Measurements from ENCODE around the gene SYT3. TPM values are rescaled to one million over a fixed set of nuclear protein-coding genes. Genes with fewer than 3 reads are reported as not detected.

SYT3 gene, protein sequence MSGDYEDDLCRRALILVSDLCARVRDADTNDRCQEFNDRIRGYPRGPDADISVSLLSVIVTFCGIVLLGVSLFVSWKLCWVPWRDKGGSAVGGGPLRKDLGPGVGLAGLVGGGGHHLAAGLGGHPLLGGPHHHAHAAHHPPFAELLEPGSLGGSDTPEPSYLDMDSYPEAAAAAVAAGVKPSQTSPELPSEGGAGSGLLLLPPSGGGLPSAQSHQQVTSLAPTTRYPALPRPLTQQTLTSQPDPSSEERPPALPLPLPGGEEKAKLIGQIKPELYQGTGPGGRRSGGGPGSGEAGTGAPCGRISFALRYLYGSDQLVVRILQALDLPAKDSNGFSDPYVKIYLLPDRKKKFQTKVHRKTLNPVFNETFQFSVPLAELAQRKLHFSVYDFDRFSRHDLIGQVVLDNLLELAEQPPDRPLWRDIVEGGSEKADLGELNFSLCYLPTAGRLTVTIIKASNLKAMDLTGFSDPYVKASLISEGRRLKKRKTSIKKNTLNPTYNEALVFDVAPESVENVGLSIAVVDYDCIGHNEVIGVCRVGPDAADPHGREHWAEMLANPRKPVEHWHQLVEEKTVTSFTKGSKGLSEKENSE
- under 1 TPM; 0.19 to 0.59 TPM for total RNA-seq

DNA sequence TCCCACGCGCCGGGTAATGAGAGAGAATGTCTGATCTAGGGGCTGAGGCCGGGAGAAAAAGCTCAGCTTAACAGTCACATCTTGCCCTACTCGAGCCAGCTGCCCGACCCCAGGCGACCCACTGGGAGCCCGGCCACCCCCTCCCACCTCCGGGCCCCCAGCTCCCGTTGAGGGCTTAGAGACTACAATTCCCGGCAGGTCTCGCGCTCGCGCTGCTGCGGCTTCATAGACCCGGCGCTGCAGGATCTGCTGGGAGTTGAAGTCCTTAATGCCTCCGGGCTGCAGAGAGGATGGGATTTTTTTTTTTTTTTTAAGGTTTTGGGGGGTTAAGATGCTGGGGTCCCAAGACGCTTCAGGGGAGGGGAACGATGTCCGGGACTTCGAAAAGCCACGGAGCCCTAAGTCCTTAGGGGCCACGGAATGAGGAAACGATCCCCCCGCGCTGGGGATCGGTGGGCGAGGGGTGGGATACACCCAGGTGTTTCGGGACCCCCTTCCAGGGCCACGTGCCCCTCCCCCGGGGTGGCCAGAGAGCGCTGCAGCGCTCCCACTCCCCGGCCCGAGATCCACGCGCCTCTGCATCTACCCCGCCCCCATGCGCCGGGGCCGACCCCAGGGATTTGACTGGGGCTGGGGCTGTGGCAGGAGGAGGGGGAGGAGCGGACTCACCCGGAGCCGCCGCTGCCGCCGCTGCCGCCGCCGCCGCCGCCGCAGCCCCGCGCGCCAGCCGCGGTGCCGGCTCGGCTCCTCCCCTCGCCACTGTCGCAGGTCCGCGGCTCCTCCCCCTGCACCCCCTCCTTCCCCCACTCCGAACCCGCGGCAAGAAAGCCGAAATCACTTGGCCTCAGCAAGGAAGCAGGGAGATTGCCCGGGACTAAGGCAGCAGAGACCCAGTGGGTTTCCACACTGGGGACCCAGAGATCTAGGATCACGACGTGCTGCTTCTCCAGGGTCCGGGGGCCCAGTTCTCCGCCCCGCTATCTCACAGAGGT lies at the start of gene SYT3:
TSS of gene SYT3 (minus strand) at position 761 of the 992 bp plus-strand sequence. CDS start 2,470 bp downstream, outside the sequence.
- no peaks in the 10 kb centered on the region for H3K36me3 ChIP-seq
- no peaks in the 10 kb centered on the region for H3K27me3 ChIP-seq
- peaks cover 0 to 9% of the 10 kb centered on the region in 2 donors for H3K4me1 ChIP-seq
- H3K4me3 ChIP-seq = peak within 1 kb of the TSS; percentile 36 to 58
- TF ChIP-seq, protein P1, sequence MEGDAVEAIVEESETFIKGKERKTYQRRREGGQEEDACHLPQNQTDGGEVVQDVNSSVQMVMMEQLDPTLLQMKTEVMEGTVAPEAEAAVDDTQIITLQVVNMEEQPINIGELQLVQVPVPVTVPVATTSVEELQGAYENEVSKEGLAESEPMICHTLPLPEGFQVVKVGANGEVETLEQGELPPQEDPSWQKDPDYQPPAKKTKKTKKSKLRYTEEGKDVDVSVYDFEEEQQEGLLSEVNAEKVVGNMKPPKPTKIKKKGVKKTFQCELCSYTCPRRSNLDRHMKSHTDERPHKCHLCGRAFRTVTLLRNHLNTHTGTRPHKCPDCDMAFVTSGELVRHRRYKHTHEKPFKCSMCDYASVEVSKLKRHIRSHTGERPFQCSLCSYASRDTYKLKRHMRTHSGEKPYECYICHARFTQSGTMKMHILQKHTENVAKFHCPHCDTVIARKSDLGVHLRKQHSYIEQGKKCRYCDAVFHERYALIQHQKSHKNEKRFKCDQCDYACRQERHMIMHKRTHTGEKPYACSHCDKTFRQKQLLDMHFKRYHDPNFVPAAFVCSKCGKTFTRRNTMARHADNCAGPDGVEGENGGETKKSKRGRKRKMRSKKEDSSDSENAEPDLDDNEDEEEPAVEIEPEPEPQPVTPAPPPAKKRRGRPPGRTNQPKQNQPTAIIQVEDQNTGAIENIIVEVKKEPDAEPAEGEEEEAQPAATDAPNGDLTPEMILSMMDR (IDR thresholded peaks at IDR 0.05) = no peak
- H3K9me3 ChIP-seq = peaks cover 0 to 8% of the 10 kb centered on the region in 2 donors
- DNase-seq (ENCODE audit: low spot score) = no peak
- no peak within 1 kb of the TSS for H3K27ac ChIP-seq

DNA sequence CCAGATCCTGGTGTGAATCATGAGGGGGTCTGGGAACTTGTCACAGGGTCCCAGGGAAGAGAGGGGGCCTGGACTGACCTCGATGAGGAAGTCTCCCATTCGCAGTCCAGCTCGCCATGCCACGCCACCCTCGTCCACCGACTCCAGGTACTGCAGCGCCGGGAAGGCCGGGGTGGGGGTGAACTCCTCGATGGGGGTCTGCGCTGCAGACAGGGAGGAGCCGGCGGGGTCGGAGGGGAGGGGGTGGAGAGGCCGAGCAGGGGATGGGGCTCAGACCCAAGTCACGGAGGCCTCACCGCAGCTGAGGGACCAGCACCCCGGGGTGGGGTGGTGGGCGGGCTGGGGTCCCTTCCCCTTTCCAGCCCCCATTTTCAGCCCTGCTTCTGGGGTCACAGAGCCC lies 49.1 kb upstream of the SYT3 start:
- H3K4me1 ChIP-seq = no peaks in the 10 kb centered on the region
- peaks cover 8 to 25% of the 10 kb centered on the region in 2 donors for H3K27me3 ChIP-seq
- no peak for DNase-seq (ENCODE audit: low spot score)
- TF ChIP-seq, protein P1 (IDR thresholded peaks at IDR 0.05) = no peak
- H3K4me3 ChIP-seq = no peak overlapping the region
- H3K36me3 ChIP-seq = no peaks in the 10 kb centered on the region
- H3K9me3 ChIP-seq = no peaks in the 10 kb centered on the region
- no peak overlapping the region for H3K27ac ChIP-seq

DNA sequence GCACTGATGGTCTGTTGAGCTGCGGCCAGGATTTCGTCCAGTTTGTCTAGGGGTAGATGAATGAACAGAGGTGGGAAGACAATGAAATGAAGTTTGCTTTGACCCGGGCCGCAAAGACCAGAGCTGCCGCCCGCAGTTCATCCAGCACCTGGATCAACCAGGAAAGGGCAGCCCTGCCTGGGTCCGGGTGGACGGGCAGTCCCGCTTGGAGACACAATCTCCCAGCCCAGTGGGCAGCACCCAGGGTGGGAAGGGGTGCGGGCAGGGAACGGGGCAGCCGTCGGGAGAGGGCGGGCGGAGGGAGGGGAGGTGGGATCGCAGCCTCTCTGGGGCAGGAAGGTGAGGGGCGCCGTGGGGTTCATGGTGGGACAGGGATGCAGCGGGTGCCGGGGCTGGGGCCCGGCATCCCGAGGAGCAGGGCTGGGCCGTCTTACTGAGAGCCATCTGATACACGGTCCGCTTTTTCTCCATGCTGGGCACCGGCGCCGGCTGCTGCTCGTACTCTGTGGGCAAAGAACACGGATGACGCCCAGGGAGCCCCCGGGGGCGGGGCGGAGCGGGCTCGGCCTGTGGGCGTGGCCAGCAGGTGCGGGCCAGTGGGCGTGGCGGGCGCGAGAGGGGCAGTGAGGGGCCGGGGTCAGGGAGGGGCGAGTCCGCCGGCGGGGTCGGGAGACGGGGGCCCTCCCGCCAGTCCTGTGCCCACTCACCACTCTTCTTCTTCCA lies 46.8 kb upstream of the SYT3 start:
- no peak for DNase-seq (ENCODE audit: low spot score)
- no peaks in the 10 kb centered on the region for H3K9me3 ChIP-seq
- H3K4me3 ChIP-seq = no peak overlapping the region
- H3K27ac ChIP-seq = no peak overlapping the region
- TF ChIP-seq, protein P1 (IDR thresholded peaks at IDR 0.05) = no peak
- peaks cover 0 to 14% of the 10 kb centered on the region in 2 donors for H3K27me3 ChIP-seq
- no peaks in the 10 kb centered on the region for H3K36me3 ChIP-seq
- H3K4me1 ChIP-seq = no peaks in the 10 kb centered on the region

DNA sequence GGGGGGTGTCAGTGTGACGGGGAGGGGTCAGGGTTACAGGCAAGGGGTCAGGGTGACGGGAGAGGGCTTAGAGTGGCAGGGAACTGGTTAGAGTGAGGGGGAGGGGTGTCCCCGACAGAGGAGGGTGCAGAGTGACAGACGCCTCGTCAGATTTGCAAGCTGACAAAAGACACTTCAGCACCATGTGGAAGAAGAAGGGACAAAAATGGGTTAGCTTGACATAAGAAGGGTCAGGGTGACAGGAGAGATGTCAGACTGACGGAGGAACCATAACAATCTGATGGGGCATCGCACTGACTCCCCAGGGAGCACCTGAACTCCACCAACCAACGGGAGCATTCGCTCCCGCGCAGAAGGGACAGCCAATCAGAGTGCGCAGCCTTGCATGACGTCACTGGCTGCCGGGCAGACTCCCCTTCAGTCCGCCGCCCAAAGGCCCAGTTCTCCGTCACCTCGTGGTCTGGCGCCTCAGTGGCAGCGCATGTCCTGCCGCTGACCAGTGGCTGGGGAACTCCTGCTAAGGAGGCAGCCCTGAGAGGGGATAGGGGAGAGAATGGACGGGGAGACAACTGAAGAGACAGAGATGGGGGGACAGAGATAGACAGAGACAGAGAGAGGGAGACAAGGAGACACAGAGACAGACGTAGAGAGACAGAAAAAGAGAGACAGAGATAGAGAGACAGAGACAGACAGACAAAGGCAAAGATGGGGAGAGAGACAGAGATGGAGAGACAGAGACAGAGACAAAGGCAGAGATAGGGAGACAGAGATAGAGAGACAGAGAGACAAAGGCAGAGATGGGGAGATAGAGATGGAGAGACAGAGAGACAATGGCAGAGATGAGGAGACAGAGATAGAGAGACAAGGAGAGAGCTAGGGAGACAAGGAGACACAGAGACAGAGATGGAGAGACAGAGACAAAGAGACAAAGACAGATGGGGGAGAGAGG lies 39.8 kb upstream of the SYT3 start:
- no peak overlapping the region for H3K4me3 ChIP-seq

More for the DNA sequence above, 39.8 kb upstream of the SYT3 start:
- Histone ChIP-seq H3K4me1 (no peaks in the 10 kb centered on the region), H3K9me3 (no peaks in the 10 kb centered on the region), H3K27ac (no peak overlapping the region), H3K36me3 (no peaks in the 10 kb centered on the region), H3K27me3 (no peaks in the 10 kb centered on the region)
- peak; percentile 81 for DNase-seq (ENCODE audit: low spot score)
- TF ChIP-seq, protein P1 (IDR thresholded peaks at IDR 0.05) = no peak

Data from right atrium auricular region (tissue), 2 donors.